ENCODE data around the gene PYCR2.
"Not testable (repeated sequence)": the region's sequence is repeated elsewhere in the genome, so short reads cannot be mapped to it uniquely, and the experiment has no call there.

PYCR2 gene

DNA sequence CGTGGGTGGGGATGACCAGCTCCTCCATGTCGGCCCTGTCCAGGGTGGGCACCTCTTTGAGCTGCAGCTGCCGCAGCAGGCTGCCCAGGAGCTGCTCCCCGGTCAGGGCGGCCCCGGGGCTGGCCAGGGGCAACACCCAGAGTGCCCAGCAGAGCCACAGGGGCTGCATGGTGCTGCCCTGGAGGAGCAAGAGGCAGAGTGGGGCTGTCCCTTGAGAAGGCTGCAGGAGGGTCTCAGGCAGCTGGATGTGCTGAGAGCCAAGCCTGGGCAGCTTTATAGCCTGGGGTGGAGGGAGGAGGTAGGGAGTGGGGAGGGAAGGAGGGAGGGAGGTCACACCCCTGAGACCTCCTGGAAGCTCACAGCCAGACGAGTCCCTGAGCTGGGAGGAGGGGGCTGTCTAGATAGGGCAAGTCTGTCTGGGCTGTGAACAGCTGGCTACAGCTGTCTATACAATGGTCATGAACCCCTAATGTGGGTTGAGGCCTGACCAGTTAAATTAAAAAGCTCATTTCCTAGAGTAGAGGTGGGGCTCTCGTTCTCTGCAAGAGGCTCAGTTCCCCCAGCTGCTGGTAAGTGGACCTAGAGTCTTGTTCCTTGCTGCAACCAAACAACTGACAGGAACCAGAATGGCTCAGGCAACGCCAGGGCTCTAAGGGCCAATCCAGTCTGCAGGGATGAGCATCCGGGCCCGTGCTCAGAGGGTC lies 35.0 kb downstream of the PYCR2 start, which contains the start of gene LEFTY1:
Gene LEFTY1, minus strand, starts transcription at position 249 of the 704 bp plus-strand sequence. Its CDS starts 80 bp downstream, at position 169.
- DNase-seq: no peak

DNA sequence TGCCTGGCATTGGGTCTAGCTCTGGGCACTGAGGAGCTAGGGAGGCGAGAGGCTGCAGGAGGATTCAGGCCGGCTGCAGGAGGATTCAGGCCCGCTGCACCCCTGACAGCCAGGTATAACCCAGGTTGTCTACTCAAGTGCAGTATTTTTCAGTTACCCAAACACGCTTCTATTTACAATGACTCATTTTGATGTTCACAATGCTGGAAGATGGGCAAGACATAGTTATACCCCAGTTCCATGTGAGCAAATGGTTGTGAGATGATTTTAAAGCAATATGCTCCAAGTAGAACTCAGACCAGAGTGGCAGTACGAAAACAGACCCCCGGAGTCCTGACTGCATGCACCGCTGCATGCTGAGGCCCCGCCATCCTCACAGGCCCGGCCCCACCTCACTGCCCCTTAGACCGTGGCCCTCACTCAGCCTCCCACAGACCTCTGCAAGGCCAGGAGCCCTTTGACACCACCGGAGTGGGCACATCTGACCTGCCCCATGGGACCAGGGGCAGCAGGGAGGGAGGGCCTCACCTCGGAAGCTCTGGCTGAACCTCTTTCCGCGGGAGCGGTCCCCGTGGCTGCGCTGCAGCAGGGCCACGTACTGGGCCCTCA lies 35.7 kb downstream of the PYCR2 start:
- DNase-seq: no peak

DNA sequence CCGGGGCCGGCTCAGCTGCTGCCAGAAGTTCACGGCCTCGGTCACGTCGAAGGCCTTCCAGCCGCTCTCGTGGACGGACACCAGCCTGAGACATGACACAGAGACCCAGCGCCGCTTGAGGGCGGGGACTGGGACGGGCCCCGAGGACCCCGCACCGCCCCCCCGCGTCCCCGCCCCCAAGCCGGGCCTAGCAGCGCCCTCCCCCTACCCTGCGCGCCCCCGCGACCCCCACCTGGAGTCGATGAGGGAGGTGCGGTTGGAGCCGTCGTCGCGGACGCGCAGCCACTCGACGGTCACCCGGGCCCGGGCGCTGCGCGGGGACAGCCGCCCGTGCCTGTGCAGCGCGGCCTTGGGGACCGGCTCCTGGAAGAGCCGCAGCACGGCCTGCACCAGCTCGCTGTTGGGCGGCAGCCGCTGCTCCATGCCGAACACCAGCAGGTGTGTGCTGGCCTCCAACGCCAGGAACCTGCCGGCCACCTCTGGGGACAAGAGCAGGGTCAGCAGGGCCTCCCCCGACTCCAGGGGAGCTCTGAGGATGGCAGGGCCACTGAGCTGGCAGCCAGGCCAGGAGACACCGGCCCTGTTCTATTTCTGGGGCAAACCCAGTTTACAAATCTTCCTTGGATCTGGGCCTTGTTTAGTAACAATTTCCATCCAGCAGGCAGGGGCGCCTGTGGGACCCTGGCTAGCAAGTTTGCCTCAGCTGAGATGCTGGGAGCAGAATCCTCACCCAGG lies 36.3 kb downstream of the PYCR2 start:
- not testable (repeated sequence) for DNase-seq

DNA sequence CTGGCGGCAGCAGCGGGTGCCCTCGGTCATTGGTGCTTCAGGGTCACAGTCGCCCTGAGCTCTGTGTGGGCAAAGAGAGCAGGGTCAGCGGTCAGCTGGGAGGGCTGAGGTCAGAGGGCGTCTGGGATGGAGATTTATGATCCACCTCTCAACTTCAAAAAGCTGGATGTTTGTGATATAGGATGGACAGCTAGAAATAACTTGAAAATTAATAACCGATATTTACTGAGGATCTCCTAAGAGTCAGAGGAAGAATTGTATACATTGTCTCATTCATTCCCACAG lies 37.1 kb downstream of the PYCR2 start:
- no peak for DNase-seq

DNA sequence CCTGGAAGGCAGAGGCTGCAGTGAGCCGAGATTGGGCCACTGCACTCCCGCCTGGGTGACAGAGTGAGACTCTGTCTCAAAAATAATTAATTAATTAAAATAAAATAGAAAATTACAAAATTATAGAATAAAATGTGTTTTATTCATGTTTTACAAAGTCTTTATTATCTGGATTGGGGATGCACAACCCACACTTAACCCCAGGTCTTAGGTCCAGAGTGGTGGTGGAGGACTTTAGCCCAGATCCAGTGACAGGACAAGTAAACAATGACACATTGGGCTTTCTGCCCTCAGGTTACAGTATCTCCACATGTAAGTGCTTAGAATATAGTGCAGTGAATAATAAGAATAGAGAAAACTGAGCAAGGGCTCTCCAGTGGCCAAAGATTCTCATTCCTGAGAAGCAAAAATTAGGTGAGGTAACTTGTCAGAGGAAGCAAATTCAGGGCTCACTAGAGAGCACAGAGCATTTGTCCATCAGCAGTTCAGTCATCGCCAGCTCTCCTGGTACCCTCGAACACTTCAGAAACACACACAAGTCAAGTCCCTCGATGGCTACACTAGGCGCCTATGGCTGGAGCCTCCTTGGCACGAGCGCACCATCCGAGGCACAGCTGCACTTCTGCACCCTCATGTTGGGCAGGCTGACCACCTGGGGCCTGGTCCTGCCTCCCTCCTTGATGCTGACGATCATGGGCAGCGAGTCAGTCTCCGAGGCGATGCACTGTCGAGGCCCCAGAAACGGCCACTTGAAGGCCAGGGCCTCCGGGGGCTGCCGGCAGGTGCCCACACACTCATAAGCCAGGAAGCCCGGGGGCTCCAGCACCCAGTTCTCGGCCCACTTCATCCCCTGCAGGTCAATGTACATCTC lies 37.7 kb downstream of the PYCR2 start:
- DNase-seq: no peak

DNA sequence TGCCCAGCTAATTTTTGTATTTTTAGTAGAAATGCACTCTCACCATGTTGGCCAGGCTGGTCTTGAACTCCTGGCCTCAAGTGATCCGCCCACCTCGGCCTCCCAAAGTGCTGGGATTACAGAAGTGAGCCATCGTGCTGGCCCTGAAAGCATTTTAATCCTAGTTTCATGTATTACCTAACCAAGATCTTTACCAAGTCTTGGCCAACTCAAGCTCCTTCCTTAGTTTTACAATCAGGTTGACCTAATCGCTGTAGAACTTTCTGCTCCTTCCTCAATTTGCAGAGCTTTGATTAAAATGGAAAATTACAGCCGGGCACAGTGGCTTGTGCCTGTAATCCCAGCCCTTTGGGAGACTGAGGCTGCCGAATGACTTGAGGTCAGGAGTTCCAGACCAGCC lies 38.7 kb downstream of the PYCR2 start:
- peak; percentile 55 for DNase-seq

DNA sequence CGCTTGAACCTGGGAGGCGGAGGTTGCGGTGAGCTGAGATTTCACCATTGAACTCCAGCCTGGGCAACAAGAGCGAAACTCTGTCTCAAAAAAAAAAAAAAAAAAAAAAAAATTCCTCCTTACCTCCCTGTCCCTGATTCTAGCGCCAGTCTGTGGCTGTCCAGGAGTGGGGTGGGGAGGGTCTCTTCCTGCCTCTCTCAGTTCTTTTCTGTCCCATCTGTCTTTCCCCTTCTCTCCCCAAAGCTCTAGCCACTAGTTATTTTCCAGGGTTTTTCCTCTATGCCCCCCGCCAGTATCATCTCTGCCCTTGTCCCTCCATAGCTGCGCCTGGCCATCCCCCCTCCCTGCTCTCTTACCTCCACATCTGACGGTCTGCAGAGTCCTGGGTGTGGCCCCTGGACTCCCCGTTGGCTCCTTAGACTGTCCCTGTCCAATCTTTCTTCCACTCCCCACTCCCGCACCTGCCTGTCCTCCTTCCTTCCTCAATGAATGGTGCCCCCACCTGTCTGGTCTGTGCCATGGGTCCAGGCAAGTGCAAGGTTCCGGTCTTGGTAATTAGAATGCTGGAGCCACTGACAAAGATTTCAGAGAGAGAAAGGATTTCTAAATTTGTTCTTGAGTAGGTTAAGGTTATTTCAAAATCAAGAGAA lies 40.3 kb downstream of the PYCR2 start:
- no peak for DNase-seq

DNA sequence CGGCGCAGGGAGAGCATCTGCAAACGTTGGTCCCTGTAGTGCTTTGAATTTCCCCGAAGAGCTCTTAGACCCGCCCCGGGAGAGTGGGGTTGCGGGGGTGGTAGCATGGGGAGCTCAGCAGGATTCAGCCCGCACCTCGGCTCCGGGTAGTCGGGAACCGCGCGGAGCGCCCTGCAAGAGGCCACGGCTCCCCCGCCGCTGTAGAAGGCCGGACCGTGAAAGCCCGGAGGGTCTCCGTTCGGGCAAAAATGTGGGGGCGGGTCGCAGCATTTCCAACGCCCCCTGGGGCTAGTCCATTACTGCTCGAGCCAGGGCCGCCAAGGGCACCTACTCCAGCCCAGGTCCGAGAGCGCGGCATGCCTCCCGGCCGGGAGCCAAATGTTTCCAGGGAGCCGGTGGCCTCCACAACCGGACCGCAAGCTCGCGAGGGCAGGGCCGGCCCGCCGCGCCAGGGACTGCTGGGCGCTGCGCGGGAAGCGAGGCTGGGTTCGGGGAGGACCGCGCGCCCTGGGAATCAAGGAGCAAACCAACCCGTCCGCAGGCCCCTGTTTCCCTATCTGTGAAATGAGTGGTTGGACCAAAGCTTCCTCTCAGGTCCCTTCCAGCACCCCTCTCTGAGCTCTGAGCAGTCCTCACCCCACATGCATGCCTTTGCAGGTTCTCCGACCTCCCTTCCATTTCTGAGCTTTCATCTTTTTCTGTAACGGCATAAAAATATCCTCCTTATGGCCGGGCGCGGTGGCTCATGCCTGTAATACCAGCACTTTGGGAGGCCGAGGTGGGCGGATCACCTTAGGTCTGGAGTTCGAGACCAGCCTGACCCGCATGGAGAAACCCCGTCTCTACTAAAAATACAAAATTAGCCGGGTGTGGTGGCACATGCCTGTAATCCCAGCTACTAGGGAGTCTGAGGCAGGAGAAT lies 41.1 kb downstream of the PYCR2 start:
- DNase-seq: no peak

DNA sequence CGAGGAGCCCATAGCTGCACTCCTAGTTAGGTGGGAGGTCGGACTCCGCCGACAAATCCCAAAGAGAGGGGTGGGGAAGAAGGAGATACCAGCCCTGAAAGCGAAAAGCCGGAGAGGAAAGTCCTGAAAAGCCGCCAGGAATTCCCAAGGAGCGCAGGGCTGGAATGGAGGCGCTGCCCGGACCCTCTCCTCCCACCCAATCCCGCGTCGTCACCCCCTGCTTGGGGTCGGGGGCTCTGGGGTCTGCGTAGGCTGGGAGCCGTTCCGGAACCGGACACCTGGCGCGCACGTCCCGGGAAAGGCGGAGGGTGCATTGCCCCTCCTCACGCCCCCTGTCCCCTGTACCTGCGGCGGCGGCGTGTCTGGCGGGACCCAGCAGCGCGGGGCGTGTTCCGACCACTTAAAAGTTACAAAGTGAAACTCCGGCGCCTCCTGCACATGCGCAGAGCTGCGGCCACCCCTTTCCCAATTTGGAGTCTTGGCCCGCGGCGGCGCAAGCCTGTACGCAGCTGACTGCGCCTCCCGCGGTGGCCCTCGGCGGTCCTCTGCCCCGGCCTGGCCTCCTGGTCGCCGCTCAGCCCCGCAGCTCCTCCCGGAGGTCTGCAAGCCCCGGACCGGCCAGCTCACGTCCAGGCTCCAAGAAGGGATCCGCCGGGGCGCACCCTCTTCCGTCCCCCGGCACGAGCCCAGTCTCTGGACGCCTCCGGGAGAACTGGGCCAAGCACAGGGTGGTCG lies 41.9 kb downstream of the PYCR2 start, which contains the start of gene TMEM63A:
Gene TMEM63A, minus strand, starts transcription at position 422 of the 735 bp plus-strand sequence. CDS start 4,800 bp downstream, outside the sequence.
- DNase-seq: peak; percentile 75

DNA sequence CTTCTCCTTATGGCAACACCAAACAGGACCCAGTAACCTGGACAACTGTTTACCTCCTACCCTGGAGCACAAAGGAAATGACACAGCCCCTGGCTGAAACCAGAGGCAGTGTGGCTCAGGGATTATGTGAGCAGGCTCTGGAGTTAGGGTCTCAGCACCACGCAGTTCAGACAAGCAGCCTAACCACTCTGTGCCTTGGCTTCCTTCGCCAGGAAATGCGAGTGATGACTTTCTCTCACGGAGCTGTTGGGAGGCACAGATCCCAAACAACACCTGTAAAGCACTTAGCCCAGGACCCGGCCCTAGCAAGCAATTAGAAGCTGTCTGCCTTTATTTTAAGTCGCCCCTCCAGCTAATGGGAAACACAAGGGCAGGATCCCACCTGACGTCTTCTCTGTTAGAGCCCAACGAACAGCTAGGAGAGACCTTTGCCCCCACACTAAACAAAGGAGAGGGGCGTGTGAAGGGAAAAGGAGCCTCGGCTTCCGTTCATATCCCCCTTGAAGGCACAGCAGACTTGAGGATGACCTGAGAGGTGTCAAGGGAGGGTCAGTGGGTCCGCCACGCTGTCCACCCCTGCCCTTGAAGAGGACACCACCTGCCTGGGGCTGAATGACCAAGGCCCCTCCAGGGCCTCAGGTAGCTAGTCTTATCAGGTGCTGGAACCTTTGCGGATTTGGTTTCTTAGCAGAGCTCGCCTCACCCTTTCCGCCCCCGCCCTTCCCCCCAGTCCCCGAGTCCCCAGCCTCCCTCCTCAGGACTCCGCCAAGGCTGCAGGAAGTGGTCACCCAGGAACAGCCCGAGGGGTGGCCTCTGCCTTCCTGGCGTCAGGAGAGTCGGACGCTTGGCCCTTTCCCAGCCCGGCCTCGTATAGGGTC lies 42.7 kb downstream of the PYCR2 start:
- no peak for DNase-seq

DNA sequence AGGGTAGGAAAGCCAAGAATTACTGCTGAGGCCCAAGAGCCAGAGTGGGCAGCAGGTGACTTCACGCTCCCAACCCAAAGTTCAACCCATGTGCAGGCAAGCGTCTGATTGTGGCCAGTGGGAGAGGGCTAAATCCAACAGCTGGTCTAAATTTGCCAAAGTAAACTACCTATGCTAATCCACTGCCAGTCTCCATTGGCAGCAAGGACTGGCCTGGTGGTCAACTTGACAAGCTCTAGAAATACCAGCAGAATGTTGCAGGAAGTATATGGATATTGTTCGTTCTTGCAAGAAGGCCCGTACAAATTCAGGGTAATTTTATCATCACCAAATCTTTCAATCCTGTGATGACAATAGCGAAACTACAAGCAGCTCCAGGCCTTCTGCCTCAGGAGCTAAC lies 43.4 kb downstream of the PYCR2 start:
- DNase-seq: no peak

DNA sequence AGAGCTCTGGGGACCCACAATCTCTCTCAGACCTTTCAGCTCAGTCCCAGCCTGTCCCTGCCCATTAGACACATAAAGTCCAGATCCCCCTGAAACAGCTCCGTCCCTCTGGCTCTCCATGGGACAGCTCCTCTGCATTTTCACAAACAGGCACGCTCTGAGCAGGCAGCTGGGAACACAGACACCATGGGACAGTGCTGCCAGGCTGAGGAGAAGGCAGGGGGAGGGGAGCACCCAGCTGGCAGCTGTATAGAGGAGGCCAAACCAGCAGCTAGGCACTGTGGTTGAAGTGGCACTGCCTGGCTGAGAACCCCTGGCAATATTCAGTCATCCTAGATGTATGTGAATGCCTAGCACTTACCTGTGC lies 43.8 kb downstream of the PYCR2 start:
- DNase-seq: no peak

DNA sequence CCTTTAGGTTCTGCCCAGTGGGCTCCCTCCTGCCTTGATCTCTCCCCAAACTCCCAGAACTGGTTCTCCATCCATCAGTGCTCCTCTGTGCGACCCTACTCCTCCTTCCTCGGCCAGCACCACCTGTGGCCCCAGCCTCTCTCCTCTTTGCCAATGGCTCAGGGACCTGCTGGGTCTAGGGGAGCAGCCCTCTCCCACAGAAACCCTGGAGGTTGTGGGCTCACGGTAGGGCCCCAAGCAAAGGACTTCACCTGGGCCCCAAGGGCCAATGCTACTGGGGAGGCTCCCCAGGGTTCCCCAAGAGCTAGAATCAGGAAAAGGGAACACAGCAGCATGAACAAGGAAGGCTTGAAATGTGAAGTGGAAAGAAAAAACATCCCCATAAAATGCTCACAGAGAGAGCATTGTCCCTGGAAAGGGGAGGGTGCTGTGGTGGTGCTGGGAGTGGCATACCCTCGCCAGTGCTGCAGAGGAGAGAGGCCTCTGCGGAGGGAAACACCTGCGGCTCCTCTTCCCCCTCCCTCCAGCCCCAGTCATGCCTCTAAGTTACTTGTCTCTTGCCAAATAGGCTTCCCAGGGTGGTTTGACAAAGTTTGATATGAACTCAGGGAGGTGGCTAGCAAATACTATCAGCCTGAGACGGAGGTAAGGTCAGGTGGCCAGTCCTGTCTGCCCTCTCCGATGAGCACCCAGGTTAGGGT lies 44.4 kb downstream of the PYCR2 start:
- DNase-seq: peak; percentile 77

DNA sequence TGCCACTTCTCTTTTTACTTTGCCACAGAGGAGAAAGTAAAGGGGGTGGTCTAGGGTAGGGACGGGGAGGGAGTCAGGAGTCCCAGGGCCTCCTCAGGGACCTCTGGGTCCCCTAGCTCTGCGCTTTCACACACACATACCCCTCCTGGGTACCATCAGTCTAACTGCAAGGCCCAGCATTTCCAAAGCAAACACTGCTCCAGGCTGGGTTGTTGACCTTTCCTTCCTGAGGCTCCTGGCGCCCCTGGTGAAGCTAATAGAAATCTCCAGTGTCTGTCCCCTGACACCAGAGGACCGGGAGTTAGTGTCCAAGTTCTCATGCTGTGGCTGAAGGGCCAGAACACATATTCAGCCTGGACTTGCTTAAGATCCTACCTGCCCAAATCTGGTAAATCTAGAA lies 45.8 kb downstream of the PYCR2 start:
- DNase-seq: no peak

DNA sequence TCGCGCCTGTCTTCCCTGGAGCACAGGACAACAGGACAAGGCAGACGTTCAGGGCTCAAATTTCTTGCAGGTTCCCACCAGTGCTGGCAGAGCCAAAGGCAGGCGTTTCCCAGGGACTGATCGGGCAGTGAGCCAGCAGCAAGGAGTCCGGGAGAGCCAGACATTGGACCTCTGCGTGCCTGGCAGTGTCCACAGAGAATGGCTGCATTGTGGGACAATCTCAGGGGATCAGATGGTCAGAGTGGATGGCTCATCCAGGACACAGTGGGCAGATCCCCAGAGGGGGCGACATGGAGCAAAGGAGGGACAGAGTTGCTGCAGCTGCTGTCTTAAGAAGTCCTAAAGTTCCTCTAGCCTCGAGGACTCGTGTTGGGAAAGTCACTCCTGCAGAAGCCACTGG lies 46.5 kb downstream of the PYCR2 start:
- DNase-seq: no peak

DNA sequence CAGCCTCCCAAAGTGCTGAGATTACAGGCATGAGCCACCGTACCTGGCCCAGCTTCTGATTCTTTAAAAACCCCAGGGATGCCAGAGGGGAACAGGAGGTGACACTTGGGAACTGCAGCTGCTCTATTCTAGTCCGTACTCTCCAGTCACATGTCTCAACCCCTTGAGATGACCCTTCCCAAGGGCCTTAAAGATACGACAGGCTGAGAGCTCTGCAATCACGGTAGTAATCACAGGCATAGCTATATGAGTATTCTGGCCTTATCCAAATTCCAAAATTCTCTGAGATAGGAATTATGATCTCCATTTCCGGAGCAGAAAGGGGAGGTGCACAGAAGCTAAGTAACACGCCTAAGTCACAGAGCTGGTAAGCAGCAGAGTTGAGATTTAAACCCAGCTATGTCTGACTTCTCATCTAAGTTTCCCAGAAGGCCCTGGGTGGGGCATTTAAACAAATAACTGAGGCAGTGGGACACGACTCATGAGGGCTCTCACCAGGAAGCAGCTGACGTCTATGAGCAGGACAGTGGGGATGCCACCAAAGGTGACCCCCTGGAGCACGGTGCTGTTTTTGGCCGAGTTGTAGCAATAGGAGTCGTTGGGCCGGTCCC lies 47.0 kb downstream of the PYCR2 start:
- no peak for DNase-seq

DNA sequence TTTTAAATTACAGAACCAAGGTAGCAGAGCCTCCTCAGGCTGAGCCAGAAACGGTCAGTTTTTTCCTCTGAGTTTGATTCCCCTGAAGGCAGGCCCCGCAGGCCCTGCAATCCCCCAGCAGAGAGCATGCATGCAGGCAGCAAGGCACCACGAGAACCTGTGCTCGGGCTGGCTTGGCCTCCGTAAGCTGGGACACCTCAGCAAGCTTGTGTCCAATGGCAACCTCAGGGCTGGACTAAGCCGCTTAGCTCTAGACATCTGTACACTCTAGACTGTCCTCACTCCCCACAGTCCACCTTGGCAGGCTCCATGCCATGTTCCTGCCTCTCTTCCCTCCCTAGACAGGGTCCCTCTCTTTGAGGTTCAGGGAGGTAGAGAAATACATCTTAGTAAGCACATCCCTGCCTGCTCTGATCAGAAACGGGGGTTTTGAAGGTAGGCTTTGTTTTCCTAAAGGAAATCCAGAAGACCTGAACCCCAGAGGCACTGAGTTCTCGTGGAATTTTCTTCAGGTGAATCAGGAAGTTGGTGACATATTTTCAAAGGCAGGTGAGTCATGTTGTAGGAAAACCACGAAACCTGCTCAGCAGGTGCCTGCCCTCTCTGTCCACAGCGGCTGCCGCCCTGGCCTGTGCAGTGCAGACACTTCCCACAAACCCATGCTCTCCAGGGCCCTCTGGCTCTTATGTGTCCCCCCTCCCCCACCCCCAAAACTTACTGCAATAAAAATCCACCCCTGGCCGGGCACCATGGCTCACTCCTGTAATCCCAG lies 48.8 kb downstream of the PYCR2 start:
- DNase-seq: no peak

DNA sequence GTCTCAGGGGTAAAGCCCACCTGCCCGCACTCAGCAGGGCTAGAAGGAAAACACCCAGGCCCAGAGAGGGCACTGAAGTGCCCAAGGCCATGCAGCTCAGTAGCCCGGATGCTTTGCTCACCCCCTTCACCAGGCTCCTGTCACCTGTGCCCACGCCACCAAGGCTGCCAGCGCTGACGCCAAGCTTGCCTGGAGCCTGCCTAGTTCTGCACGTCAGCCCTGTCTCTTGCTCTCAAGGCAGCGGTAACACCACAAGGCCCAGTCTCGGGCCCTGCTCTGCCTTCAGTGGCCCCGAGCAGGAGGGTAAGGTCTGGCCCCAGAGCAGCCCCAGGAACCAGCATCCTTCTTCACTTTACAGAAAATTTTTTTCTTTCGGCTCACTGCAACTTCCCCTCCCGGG lies 49.6 kb downstream of the PYCR2 start:
- DNase-seq: no peak
